Stimulated activated CD4-positive, alpha-beta T cell treated with anti-CD3 and anti-CD28 coated beads, Interleukin-15, amount 100 ng/mL, for 24 hours (primary cell): ENCODE measurements around the gene ST6GAL1.
"Not testable (repeated sequence)": the region's sequence is repeated elsewhere in the genome, so short reads cannot be mapped to it uniquely, and the experiment has no call there.

Experiments used
- DNase-seq: peaks from one replicate; pipeline ENCODE4 v3.0.0-alpha.2; 2020

ST6GAL1 gene

GRCh38 chr3:187025254-187025655 is 94.9 kb downstream of the ST6GAL1 start:
- peak; percentile 69 for DNase-seq

GRCh38 chr3:187025656-187026316 is 95.5 kb downstream of the ST6GAL1 start:
- peak; percentile 63 for DNase-seq

- no peak for DNase-seq
These were observed 96.0 kb downstream of the ST6GAL1 start for GRCh38 chr3:187026317-187026670.

GRCh38 chr3:187027531-187028278 is 97.4 kb downstream of the ST6GAL1 start:
- DNase-seq: peak; percentile 57

- no peak for DNase-seq
These were observed 101.6 kb downstream of the ST6GAL1 start for GRCh38 chr3:187031934-187032333.

GRCh38 chr3:187036394-187036793 is 106.1 kb downstream of the ST6GAL1 start:
- DNase-seq: no peak

GRCh38 chr3:187039100-187039722 is 108.9 kb downstream of the ST6GAL1 start:
- DNase-seq: no peak

- no peak for DNase-seq
These were observed 109.5 kb downstream of the ST6GAL1 start for GRCh38 chr3:187039723-187040414.

- no peak for DNase-seq
These were observed 110.4 kb downstream of the ST6GAL1 start for GRCh38 chr3:187040516-187041361.

GRCh38 chr3:187041362-187042307 is 111.3 kb downstream of the ST6GAL1 start:
- peak; percentile 58 for DNase-seq

GRCh38 chr3:187042346-187042745 is 112.0 kb downstream of the ST6GAL1 start:
- no peak for DNase-seq

GRCh38 chr3:187042874-187043458 is 112.6 kb downstream of the ST6GAL1 start:
- DNase-seq: no peak

GRCh38 chr3:187044206-187044605 is 113.9 kb downstream of the ST6GAL1 start:
- DNase-seq: no peak

- DNase-seq: no peak
These were observed 114.7 kb downstream of the ST6GAL1 start for GRCh38 chr3:187044867-187045552.

- no peak for DNase-seq
These were observed 115.7 kb downstream of the ST6GAL1 start for GRCh38 chr3:187046033-187046432.

- DNase-seq: no peak
These were observed 119.3 kb downstream of the ST6GAL1 start for GRCh38 chr3:187049462-187050101.

- DNase-seq: no peak
These were observed 120.7 kb downstream of the ST6GAL1 start for GRCh38 chr3:187051066-187051465.

GRCh38 chr3:187051724-187052366 is 121.5 kb downstream of the ST6GAL1 start:
- DNase-seq: no peak

GRCh38 chr3:187052427-187052826 is 122.1 kb downstream of the ST6GAL1 start:
- DNase-seq: not testable (repeated sequence)
